ENCODE results near the gene GBP3.

Gene GBP3

GRCh38 chr1:88973520-88974137, 49.0 kb downstream of the GBP3 start:
- peak; percentile 48 for TF ChIP-seq CTCF (IDR thresholded peaks at IDR 0.05; ENCODE audit: low read depth, low read length, missing control alignments)
- no peak for DNase-seq (ENCODE audit: low read depth)
- H3K4me3 ChIP-seq (ENCODE audit: low read depth, low read length): no peak overlapping the region

GRCh38 chr1:88961647-88962275, 60.9 kb downstream of the GBP3 start:
- TF ChIP-seq CTCF (IDR thresholded peaks at IDR 0.05; ENCODE audit: low read depth, low read length, missing control alignments): no peak
- no peak overlapping the region for H3K4me3 ChIP-seq (ENCODE audit: low read depth, low read length)

GRCh38 chr1:88961081-88961480, 61.6 kb downstream of the GBP3 start:
- H3K4me3 ChIP-seq (ENCODE audit: low read depth, low read length): no peak overlapping the region
- no peak for TF ChIP-seq CTCF (IDR thresholded peaks at IDR 0.05; ENCODE audit: low read depth, low read length, missing control alignments)
- DNase-seq (ENCODE audit: low read depth): no peak

More at GRCh38 chr1:88961647-88962275, 60.9 kb downstream of the GBP3 start:
- DNase-seq (ENCODE audit: low read depth): no peak
